IPS-18c (cell line): ENCODE measurements around the gene AMMECR1.
"Not testable (repeated sequence)": the region's sequence is repeated elsewhere in the genome, so short reads cannot be mapped to it uniquely, and the experiment has no call there.

Experiments used
- H3K4me3 ChIP-seq: 2 replicates; pipeline ENCODE4 v1.7.0; 2013; ENCODE audit warnings: low read depth, mild to moderate bottlenecking, low read length, moderate library complexity; ENCODE audit not compliant: insufficient read depth
- H3K9me3 ChIP-seq: one replicate; pipeline ENCODE4 v1.6.1; 2013; ENCODE audit warnings: mild to moderate bottlenecking, low read length, moderate library complexity; ENCODE audit not compliant: control insufficient read depth, insufficient read depth

AMMECR1 gene

GRCh38 chrX:110238259-110238658 is 79.6 kb downstream of the AMMECR1 start:
- not testable (repeated sequence) for H3K4me3 ChIP-seq

DNA sequence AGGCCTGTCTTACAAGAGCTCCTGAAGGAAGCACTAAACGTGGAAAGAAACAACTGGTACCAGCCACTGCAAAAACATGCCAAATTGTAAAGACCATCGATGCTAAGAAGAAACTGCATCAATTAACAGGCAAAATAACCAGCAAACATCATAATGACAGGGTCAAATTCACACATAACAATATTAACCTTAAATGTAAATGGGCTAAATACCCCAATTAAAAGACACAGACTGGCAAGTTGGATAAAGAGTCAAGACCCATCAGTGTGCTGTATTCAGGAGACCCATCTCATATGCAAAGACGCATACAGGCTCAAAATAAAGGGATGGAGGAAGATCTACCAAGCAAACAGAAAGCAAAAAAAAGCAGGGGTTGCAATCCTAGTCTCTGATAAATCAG is 86.4 kb downstream of the AMMECR1 start:
- not testable (repeated sequence) for H3K9me3 ChIP-seq, H3K4me3 ChIP-seq

More at GRCh38 chrX:110238259-110238658, 79.6 kb downstream of the AMMECR1 start:
- not testable (repeated sequence) for H3K9me3 ChIP-seq

DNA sequence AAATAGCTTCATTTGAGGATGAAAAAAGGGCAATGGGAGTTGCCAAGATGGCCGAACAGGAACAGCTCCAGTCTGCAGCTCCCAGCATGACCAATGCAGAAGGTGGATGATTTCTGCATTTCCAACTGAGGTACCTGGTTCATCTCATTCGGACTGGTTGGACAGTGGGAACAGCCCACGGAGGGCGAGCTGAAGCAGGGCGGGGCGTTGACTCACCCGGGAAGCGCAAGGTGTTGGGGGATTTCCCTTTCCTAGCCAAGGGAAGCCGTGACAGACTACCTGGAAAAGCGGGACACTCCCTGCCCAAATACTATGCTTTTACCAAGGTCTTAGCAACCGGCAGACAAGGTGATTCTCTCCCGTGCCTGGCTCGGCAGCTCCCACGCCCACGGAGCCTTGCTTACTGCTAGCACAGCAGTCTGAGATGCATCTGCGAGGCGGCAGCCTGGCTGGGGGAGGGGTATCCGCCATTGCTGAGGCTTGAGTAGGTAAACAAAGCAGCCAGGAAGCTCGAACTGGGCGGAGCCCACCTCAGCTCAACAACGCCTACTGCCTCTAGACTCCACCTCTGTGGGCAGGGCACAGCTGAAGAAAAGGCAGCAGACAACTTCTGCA is 88.3 kb downstream of the AMMECR1 start:
- H3K4me3 ChIP-seq: peak overlapping the region; percentile 58
- not testable (repeated sequence) for H3K9me3 ChIP-seq

- H3K9me3 ChIP-seq: no peaks in the 10 kb centered on the region
- H3K4me3 ChIP-seq: no peak overlapping the region
Observed at GRCh38 chrX:110228453-110228852, 89.4 kb downstream of the AMMECR1 start.

DNA sequence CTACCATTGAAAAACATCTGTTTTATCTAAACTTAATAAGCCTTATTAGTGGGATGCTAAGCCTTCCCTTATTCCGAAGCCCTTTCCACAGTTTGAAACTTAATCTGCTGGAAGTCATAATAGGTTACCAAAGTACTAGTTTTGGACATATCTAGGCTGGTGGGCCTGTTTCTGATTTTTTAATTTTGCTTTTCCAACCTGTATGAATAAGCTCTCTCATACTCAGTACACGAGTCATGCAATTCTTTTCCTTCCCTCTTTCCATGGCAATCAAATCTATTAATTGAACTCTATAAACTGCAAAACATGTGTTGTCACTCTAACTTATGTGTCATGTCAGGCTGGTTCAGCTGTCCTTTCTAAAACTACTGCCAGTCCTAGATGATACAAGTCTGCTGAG is 91.0 kb downstream of the AMMECR1 start:
- Histone ChIP-seq H3K9me3 (no peaks in the 10 kb centered on the region), H3K4me3 (no peak overlapping the region)

- H3K4me3 ChIP-seq: no peak overlapping the region
Observed at GRCh38 chrX:110224926-110225617, 92.8 kb downstream of the AMMECR1 start.

DNA sequence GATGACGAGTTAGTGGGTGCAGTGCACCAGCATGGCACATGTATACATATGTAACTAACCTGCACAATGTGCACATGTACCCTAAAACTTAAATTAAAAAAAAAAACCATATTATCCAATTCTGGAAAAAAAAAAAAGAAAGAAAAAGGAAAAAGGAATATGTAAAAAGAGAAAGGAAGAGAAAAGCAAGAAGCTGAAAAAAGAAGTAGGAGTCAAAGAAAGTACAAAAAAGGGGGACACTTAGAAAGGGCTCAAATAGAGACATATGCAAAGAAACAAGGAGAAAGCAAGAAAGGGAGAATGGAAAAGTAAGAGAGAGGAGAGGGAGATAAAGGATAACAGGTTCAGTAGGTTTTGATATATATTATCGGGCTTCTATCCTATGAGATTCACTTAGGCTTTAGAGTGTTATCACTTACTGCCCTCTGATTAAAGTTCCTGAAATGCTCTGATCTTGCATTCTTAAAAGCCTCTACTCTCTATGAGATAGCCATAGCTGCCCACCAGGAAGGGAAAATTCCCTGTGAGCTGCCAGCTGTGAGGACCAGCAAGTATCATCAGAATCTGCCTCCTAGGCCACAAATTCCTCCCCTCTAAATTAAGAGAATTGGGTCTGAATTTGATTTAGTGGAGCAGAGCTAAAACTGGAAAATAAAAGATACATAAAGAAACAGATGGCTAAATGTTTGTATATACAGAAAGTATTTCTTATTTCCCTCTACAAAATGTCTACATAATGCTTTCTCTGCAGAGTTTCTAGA is 95.2 kb downstream of the AMMECR1 start:
- Histone ChIP-seq H3K4me3 (no peak overlapping the region), H3K9me3 (no peaks in the 10 kb centered on the region)

More at GRCh38 chrX:110224926-110225617, 92.8 kb downstream of the AMMECR1 start:
- no peaks in the 10 kb centered on the region for H3K9me3 ChIP-seq

GRCh38 chrX:110219920-110220319 is 98.0 kb downstream of the AMMECR1 start:
- Histone ChIP-seq H3K9me3 (no peaks in the 10 kb centered on the region), H3K4me3 (no peak overlapping the region)

DNA sequence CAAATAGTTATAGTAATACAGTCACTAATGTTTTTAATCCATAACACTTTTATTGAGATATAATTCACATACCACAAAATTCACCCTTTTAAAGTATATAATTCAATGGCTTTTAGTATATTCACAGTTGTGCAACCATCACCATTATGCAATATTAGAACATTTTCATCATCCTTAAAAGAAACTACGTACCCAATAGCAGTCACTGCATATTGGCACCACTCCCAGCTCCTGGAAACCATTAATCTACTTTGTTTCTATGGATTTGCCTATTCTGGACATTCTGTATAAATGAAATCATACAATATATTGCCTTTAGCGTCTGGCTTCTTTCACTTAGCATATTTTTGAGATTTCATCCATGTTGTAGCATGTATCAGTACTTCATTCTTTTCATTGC is 99.3 kb downstream of the AMMECR1 start:
- Histone ChIP-seq H3K4me3 (no peak overlapping the region), H3K9me3 (no peaks in the 10 kb centered on the region)

DNA sequence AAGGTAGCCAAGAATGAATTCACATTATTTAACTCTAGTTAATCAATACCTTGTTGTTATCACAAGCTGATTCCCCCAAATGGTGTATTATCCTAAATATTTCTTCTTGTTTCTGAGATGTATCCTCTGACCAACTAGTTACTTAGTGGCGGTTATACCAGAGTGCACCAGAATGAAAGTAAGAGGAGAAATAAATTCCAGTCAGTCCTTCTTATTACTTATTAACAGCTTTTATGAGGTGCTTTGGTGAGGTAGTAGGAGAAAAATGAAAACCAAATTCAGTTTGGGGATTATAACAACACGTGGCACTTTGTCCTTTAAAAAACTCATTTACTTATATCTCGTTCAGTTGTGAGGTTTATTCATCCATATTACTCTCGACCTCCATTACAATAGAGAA is 101.9 kb downstream of the AMMECR1 start:
- H3K4me3 ChIP-seq: no peak overlapping the region
- H3K9me3 ChIP-seq: no peaks in the 10 kb centered on the region

GRCh38 chrX:110215411-110215810 is 102.5 kb downstream of the AMMECR1 start:
- no peak overlapping the region for H3K4me3 ChIP-seq
- H3K9me3 ChIP-seq: no peaks in the 10 kb centered on the region

DNA sequence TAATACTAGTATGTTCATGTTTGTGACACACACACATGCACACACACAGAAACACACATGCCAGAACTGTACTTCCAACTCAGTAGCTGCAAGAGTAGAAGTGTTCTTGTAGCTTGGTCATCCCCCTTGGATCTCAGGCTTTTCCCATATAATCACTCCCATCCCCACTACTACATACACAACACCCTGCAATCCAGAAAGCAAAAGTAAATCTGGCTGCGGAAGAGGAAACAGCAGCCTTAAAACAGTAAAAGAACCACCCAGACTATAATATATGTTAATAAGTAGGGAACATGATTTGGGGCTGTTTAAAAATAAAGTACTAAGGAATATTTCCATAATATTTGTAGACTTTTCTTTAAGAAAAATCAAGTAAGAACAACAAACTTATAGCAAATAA is 103.2 kb downstream of the AMMECR1 start:
- Histone ChIP-seq H3K4me3 (no peak overlapping the region), H3K9me3 (no peaks in the 10 kb centered on the region)

DNA sequence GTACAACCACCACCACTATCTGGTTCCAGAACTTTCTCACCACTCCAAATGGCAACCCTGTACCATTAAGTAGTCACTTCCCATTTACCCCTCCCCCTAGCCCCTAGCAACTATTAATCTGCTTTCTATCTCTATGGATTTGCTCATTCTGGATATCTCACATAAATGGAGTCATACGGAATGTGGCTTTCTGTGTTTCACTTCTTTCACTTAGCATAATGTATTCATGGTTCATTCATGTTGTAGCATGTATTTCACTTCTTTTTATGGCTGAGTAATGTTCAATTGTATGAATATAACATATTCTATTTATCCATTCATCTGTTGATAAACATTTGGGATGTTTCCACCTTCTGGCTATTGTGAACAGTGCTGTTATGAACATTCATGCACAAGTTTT is 104.7 kb downstream of the AMMECR1 start:
- H3K4me3 ChIP-seq: no peak overlapping the region
- no peaks in the 10 kb centered on the region for H3K9me3 ChIP-seq

DNA sequence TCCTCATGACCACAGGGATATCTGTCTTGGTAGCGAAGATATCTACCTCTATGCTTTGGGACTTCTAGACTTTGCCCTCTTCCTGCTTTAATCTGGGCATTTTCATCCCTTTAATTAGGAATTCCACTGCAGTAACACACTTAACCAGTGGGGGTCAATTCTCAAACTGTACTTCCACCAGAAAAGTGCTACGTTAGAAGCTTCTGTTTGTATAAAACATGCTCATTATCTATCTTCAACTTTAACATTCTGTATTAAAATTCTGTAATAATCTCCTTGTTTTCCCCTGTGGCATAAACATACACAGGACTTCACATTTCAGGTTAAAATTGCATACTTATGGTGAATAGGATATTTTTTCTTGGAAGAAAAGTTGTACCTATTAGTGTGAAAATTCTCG is 105.6 kb downstream of the AMMECR1 start:
- Histone ChIP-seq H3K9me3 (no peaks in the 10 kb centered on the region), H3K4me3 (no peak overlapping the region)

- Histone ChIP-seq H3K9me3 (no peaks in the 10 kb centered on the region), H3K4me3 (no peak overlapping the region)
Observed at GRCh38 chrX:110211340-110211739, 106.5 kb downstream of the AMMECR1 start.

DNA sequence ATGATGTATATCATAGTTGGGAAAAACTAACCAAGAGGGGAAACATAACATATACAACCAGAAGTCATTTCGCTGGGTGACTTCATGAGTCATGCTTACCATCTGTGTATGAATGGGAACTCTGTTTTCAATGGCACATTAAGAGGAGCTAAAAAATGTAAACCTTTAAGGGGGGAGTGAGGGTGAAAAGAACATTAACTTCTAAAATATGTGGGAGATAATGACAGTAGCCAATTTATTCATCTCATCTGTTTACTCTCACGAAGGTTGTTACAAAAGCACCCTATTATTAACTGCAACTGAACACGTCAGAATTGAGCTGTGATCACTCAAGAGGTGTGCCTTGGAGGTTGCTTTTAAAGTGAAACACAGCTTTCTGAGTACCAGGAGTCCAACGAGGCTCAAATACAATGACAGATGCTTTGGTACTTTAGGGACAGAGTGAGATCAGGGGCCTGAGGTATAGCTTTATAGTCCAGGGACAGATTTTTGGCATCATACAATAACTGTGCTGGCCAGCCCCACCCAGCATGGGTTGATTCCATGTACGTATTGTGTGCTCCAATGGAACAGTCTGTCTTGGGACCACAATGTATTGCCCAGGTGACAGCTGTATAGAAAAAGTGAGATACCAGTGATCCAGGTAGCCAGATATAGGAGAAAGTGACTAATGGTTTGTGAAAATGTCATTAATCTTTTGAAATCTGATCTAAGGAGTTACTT is 107.3 kb downstream of the AMMECR1 start:
- Histone ChIP-seq H3K4me3 (no peak overlapping the region), H3K9me3 (no peaks in the 10 kb centered on the region)

DNA sequence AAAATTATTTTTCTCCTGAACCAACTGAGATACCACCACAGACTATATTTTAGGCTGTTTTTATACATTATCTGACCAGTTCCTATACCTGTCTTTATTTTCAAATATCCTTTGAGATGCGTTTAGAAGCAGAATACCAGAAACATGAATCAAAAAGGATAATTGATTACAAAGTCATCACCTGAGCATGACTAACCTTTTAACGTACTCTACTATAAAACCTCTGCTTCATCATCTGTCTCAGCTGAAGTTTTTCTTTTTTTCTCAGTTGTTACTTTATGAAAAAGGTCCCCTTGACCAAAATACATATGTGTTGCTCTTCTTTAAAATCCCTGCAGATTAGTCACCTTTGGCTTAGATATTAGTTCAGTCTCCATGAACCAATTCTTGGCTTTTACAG is 109.8 kb downstream of the AMMECR1 start:
- H3K9me3 ChIP-seq: no peaks in the 10 kb centered on the region
- no peak overlapping the region for H3K4me3 ChIP-seq

- no peaks in the 10 kb centered on the region for H3K9me3 ChIP-seq
- no peak overlapping the region for H3K4me3 ChIP-seq
Observed at GRCh38 chrX:110204986-110205385, 112.9 kb downstream of the AMMECR1 start.
